OCI-LY1 (cell line): Measurements from ENCODE around the gene REX1BD.
A peak's percentile ranks its signal among the peaks of the same experiment; 100 is the strongest.

Experiments
- H2AFZ ChIP-seq: fragments of 200-600 bp; sonication (generic), shearing (Covaris generic); 2 replicates; pipeline ENCODE4 v1.6.0; 2014; ENCODE audit warnings: antibody characterized with exemption, mild to moderate bottlenecking, low read length
- H3F3A ChIP-seq: fragments of 200-600 bp; sonication (generic), shearing (Covaris generic); 2 replicates; pipeline ENCODE4 v1.6.0; 2014; ENCODE audit warnings: mild to moderate bottlenecking, antibody characterized with exemption, low read length, moderate library complexity; ENCODE audit not compliant: insufficient read depth
- H3K27ac ChIP-seq: fragments of 200-600 bp; sonication (generic); 2 replicates; pipeline ENCODE4 v1.5.1; 2014; ENCODE audit warnings: low read length, mixed run types, mild to moderate bottlenecking, low read depth; ENCODE audit not compliant: poor library complexity, severe bottlenecking
- H3K27me3 ChIP-seq: fragments of 200-600 bp; sonication (generic); 2 replicates; pipeline ENCODE4 v1.6.0; 2014; ENCODE audit warnings: antibody characterized with exemption, mild to moderate bottlenecking, low read length, moderate library complexity; ENCODE audit not compliant: insufficient read depth
- H3K36me3 ChIP-seq: fragments of 200-600 bp; sonication (generic); 2 replicates; pipeline ENCODE4 v1.6.1; 2014; ENCODE audit warnings: mild to moderate bottlenecking, antibody characterized with exemption, low read length, moderate library complexity, mixed read lengths; ENCODE audit not compliant: insufficient read depth
- H3K4me1 ChIP-seq: fragments of 200-600 bp; sonication (generic); 2 replicates; pipeline ENCODE4 v1.5.1; 2014; ENCODE audit warnings: mild to moderate bottlenecking, low read length, moderate library complexity; ENCODE audit not compliant: insufficient read depth, severe bottlenecking
- H3K4me2 ChIP-seq: fragments of 200-600 bp; sonication (generic), shearing (Covaris generic); 2 replicates; pipeline ENCODE4 v1.6.1; 2014; ENCODE audit warnings: low read length
- H3K4me3 ChIP-seq: fragments of 200-600 bp; sonication (generic); 2 replicates; pipeline ENCODE4 v1.5.1; 2014; ENCODE audit warnings: low read length, low read depth, mild to moderate bottlenecking, mixed read lengths; ENCODE audit not compliant: poor library complexity, severe bottlenecking
- H3K79me2 ChIP-seq: fragments of 200-600 bp; shearing (Covaris generic); 2 replicates; pipeline ENCODE4 v1.6.1; 2016; ENCODE audit warnings: mixed run types, low read length, mixed read lengths; ENCODE audit not compliant: insufficient read depth
- H3K9ac ChIP-seq: fragments of 200-600 bp; sonication (generic), shearing (Covaris generic); 2 replicates; pipeline ENCODE4 v1.6.1; 2014; ENCODE audit warnings: mild to moderate bottlenecking, low read length, mixed read lengths
- H3K9me2 ChIP-seq: fragments of 200-600 bp; sonication (generic), shearing (Covaris generic); 2 replicates; pipeline ENCODE4 v1.6.1; 2014; ENCODE audit warnings: low read depth, mild to moderate bottlenecking, low read length, mixed read lengths
- H3K9me3 ChIP-seq: fragments of 200-600 bp; shearing (Covaris generic); 2 replicates; pipeline ENCODE4 v1.6.1; 2014; ENCODE audit warnings: low read length, mixed read lengths
- H4K20me1 ChIP-seq: fragments of 200-600 bp; sonication (generic), shearing (Covaris generic); 2 replicates; pipeline ENCODE4 v1.6.0; 2016; ENCODE audit warnings: mild to moderate bottlenecking, low read length; ENCODE audit not compliant: insufficient read depth
- EZH2 ChIP-seq: fragments of 200-600 bp; sonication (generic), shearing (Covaris generic); IDR thresholded peaks from 2 replicates; pipeline ENCODE4 v1.8.0; 2017; ENCODE audit warnings: borderline replicate concordance, mixed run types, mild to moderate bottlenecking, antibody characterized with exemption, low read length, moderate library complexity, mixed read lengths
- TF ChIP-seq, protein P1 (sequence below): fragments of 200-600 bp; sonication (generic), shearing (Covaris generic); IDR thresholded peaks from 2 replicates; pipeline ENCODE4 v1.5.1; 2017; ENCODE audit warnings: mild to moderate bottlenecking, antibody characterized with exemption, low read length, moderate library complexity, mixed read lengths

The REX1BD gene

DNA sequence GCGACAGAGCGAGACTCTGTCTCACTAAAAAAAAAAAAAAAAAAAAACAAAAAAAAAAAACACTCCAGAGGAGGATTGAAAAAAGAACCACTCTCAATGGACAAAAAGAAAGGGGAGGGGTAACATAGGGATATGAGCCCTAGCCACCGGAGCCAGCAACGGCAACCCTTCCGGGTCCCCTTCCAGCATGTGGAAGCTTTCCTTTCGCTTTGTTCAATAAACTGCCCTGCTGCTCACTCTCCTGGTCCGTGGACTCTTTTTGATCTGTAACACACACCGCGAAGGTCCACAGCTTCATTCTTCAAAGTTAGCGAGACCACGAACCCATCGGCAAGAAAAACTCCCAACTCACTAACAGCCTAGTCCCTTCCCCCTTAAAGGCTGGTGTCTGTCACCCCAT is 1.0 kb upstream of the REX1BD start:
- Histone ChIP-seq H3K9ac (peak overlapping the region; percentile 79; the same call in 1 of the 2 replicates), H4K20me1 (no peaks in the 10 kb centered on the region), H3K36me3 (no peaks in the 10 kb centered on the region), H3K4me3 (peak overlapping the region; percentile 66), H3K4me2 (peak overlapping the region; percentile 78), H3K4me1 (peaks cover 31% of the 10 kb centered on the region), H2AFZ (no peak overlapping the region), H3K27me3 (no peaks in the 10 kb centered on the region; the same call in 1 of the 2 replicates), H3K79me2 (no peaks in the 10 kb centered on the region), H3K27ac (peak overlapping the region; percentile 88), H3F3A (no peaks in the 10 kb centered on the region), H3K9me2 (no peaks in the 10 kb centered on the region), H3K9me3 (no peaks in the 10 kb centered on the region)
- no peak for TF ChIP-seq EZH2
- TF ChIP-seq, protein P1, sequence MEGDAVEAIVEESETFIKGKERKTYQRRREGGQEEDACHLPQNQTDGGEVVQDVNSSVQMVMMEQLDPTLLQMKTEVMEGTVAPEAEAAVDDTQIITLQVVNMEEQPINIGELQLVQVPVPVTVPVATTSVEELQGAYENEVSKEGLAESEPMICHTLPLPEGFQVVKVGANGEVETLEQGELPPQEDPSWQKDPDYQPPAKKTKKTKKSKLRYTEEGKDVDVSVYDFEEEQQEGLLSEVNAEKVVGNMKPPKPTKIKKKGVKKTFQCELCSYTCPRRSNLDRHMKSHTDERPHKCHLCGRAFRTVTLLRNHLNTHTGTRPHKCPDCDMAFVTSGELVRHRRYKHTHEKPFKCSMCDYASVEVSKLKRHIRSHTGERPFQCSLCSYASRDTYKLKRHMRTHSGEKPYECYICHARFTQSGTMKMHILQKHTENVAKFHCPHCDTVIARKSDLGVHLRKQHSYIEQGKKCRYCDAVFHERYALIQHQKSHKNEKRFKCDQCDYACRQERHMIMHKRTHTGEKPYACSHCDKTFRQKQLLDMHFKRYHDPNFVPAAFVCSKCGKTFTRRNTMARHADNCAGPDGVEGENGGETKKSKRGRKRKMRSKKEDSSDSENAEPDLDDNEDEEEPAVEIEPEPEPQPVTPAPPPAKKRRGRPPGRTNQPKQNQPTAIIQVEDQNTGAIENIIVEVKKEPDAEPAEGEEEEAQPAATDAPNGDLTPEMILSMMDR = no peak

DNA sequence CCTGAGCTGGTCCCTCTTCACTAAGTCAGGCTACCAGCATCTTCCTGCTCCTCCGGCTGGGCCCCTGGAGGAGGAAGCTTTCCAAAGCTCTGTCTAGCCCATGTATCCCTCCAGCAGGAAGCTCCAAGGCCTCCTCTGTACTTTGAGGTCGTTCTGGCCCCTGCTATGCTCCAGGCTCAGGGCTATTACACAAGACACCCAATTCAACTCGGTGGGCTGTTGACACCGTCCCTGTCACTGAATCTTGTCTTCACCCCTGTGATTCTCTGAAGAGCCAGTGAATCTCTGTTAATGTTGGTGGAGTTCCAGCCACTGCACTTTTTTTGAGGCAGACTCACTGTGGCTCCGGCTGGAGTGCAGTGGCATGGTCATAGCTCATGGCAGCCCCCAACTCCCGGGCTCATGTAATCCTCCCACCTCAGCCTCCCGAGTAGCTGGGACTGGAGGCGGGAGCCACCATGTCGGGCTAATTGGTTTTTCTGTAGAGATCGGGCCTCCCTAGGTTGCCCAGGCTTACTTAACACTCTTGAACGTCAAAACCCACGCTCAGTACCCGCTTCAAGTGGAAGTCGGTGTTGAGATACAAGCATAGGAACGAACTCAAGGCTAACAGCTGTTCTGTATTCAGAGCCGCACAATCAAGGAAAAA is 512 bp upstream of the REX1BD start:
- Histone ChIP-seq H2AFZ (no peak overlapping the region), H3K9me3 (no peaks in the 10 kb centered on the region), H3K79me2 (no peaks in the 10 kb centered on the region), H3K27ac (peak overlapping the region; percentile 88), H3K9me2 (no peaks in the 10 kb centered on the region), H4K20me1 (no peaks in the 10 kb centered on the region), H3F3A (no peaks in the 10 kb centered on the region), H3K4me1 (peaks cover 35% of the 10 kb centered on the region), H3K27me3 (no peaks in the 10 kb centered on the region; the same call in 1 of the 2 replicates), H3K4me3 (peak overlapping the region; percentile 66), H3K36me3 (no peaks in the 10 kb centered on the region), H3K9ac (peak overlapping the region; percentile 79), H3K4me2 (peak overlapping the region; percentile 78)
- no peak for TF ChIP-seq EZH2
- TF ChIP-seq, protein P1 = no peak

DNA sequence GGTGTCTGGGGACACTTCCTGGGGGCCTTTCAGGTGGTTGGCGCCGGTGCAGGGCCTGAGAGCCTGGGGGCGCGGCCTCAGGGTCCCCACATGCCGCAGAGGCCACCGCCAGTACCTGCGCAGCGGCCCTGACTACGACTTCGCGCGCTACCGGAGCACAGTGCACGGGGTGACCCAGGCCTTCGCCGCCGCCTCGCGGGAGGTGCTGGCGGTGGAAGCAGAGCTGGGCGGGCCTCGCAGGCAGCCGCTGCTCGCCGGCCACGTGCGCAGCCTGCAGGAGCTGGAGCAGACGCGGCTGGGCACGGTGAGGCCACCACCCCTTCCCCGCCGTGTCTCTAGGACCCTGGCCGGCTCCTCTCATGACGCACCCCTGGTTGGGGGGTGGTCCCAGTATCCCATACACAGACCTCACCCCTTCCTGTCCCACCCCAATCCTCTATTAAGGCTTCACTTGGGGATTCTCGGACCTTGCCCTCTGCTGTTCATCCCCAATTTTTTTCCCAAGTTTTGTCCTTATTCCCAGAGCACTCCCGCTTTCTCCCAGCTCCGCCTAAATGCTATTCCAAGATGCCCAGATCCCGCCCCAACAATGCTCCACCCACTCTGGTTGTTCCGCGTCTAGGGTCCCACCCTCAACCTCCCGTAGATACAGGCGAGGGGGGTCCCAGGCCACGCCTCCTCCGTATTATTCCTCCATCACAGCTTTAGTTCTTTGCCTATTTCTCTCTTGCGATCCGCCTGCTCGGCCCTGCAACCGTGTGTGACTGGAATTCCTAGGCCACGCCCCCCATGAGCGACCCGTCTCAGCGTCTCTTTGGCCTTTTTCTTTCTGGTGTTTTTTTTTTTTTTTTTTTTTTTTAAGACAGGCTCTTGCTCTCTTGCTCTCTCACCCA is 1.0 kb downstream of the REX1BD start:
- no peaks in the 10 kb centered on the region for H3K9me2 ChIP-seq
- H3K27ac ChIP-seq = peak overlapping the region; percentile 88
- H3K9me3 ChIP-seq = no peaks in the 10 kb centered on the region
- no peak overlapping the region for H2AFZ ChIP-seq
- peak overlapping the region; percentile 79 for H3K9ac ChIP-seq
- no peaks in the 10 kb centered on the region; the same call in 1 of the 2 replicates for H3K27me3 ChIP-seq
- TF ChIP-seq, protein P1 = no peak
- TF ChIP-seq EZH2 = no peak
- H3K36me3 ChIP-seq = no peaks in the 10 kb centered on the region
- H3K4me3 ChIP-seq = peak overlapping the region; percentile 66
- no peaks in the 10 kb centered on the region for H3K79me2 ChIP-seq
- peaks cover 45% of the 10 kb centered on the region for H3K4me1 ChIP-seq
- no peaks in the 10 kb centered on the region for H4K20me1 ChIP-seq
- no peaks in the 10 kb centered on the region for H3F3A ChIP-seq
- peak overlapping the region; percentile 78 for H3K4me2 ChIP-seq
